Neural progenitor cell (in vitro differentiated cells): ENCODE data around the gene ACSS3. TPM values are rescaled to one million over a fixed set of nuclear protein-coding genes. Genes with fewer than 3 reads are reported as not detected.
"Not testable (repeated sequence)": the region's sequence is repeated elsewhere in the genome, so short reads cannot be mapped to it uniquely, and the experiment has no call there.

Source experiments
- DNase-seq: peaks from one replicate; pipeline ENCODE4 v3.0.0-alpha.2; 2016; ENCODE audit warnings: low spot score
- H2AFZ ChIP-seq: fragments of 200-600 bp; sonication (generic); replicated peaks from 2 replicates; pipeline ENCODE4 v1.6.1; 2016; ENCODE audit warnings: antibody characterized with exemption
- H3F3A ChIP-seq: fragments of 200-600 bp; sonication (generic); 2 replicates; pipeline ENCODE4 v1.6.1; 2016; ENCODE audit warnings: antibody characterized with exemption, low read depth
- H3K27ac ChIP-seq: fragments of 200-600 bp; sonication (generic); 2 replicates; pipeline ENCODE4 v1.5.1; 2016; ENCODE audit warnings: mild to moderate bottlenecking
- H3K27me3 ChIP-seq: fragments of 200-600 bp; sonication (generic); 2 replicates; pipeline ENCODE4 v1.6.1; 2016; ENCODE audit warnings: mild to moderate bottlenecking, moderate library complexity
- H3K36me3 ChIP-seq: fragments of 200-600 bp; sonication (generic); 2 replicates; pipeline ENCODE4 v1.5.1; 2016
- H3K4me1 ChIP-seq: fragments of 200-600 bp; sonication (generic); 2 replicates; pipeline ENCODE4 v1.6.1; 2016; ENCODE audit warnings: mixed run types
- H3K4me2 ChIP-seq: fragments of 200-600 bp; sonication (generic); 2 replicates; pipeline ENCODE4 v1.6.1; 2016
- H3K4me3 ChIP-seq: fragments of 200-600 bp; sonication (generic); 2 replicates; pipeline ENCODE4 v1.5.1; 2016
- H3K79me2 ChIP-seq: fragments of 200-600 bp; sonication (generic); 2 replicates; pipeline ENCODE4 v1.6.1; 2016; ENCODE audit warnings: low read depth
- H3K9ac ChIP-seq: fragments of 200-600 bp; sonication (generic); 2 replicates; pipeline ENCODE4 v1.6.1; 2016
- H3K9me3 ChIP-seq: fragments of 200-600 bp; sonication (generic); 2 replicates; pipeline ENCODE4 v1.5.1; 2016; ENCODE audit warnings: low read depth
- H4K20me1 ChIP-seq: fragments of 200-600 bp; sonication (generic); 2 replicates; pipeline ENCODE4 v1.6.1; 2016; ENCODE audit warnings: low read depth
- H3K27ac Mint-ChIP-seq: 3 replicates; pipeline ENCODE4 v1.8.0; 2021; ENCODE audit warnings: mixed read lengths
- H3K27me3 Mint-ChIP-seq: 2 replicates; pipeline ENCODE4 v1.8.0; 2022; ENCODE audit warnings: low read depth, mild to moderate bottlenecking, inconsistent platforms, moderate library complexity, mixed read lengths; ENCODE audit not compliant: insufficient read depth
- H3K36me3 Mint-ChIP-seq: 3 replicates; pipeline ENCODE4 v1.8.0; 2021; ENCODE audit warnings: mixed read lengths
- H3K4me1 Mint-ChIP-seq: 3 replicates; pipeline ENCODE4 v1.8.0; 2021; ENCODE audit warnings: mixed read lengths
- H3K4me3 Mint-ChIP-seq: 3 replicates; pipeline ENCODE4 v1.8.0; 2021; ENCODE audit warnings: mild to moderate bottlenecking, moderate library complexity, mixed read lengths
- H3K9me3 Mint-ChIP-seq: 3 replicates; pipeline ENCODE4 v1.8.0; 2020; ENCODE audit warnings: mixed read lengths
- EZH2 ChIP-seq: fragments of 200-600 bp; sonication (generic); IDR thresholded peaks from 2 replicates; pipeline ENCODE4 v1.6.1; 2017; ENCODE audit warnings: antibody characterized with exemption, mild to moderate bottlenecking, moderate library complexity
- EZH2phosphoT487 ChIP-seq: fragments of 200-600 bp; sonication (generic); IDR thresholded peaks from 2 replicates; pipeline ENCODE4 v1.6.1; 2017; ENCODE audit warnings: antibody characterized with exemption
- total RNA-seq: library from RNA; depleted of rRNA; stranded (reverse); fragments of >200 nt; gene quantifications from 2 replicates; pipeline ENCODE4 v1.2.3, GENCODE V29; 2015; ENCODE audit warnings: low replicate concordance
- TF ChIP-seq, protein P1 (sequence below): fragments of 200-600 bp; sonication (generic); IDR thresholded peaks from 2 replicates; pipeline ENCODE4 v1.5.1; 2017; ENCODE audit warnings: antibody characterized with exemption, mild to moderate bottlenecking

The ACSS3 gene
- total RNA-seq, 1 donor from 2014 or later, result 26.5 TPM

DNA sequence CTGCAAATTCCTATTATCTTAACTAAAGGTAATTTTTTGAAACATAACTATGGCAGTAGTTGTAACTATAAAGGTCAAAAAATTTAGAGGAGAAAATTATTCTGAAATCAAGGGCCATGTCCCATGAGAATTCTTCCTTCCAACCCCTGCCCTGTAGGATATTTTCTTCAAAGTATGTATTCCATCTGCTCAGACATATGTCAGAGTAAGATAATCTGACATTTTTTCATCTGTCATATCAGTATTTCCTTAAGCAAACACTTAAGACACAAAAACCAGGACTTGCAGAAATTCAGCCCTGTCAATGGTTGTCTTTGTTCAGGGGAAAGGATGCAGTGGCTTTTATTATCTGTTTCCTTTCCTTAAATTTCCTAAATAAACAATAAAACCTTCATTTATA lies 36.3 kb downstream of the ACSS3 start:
- H3K27me3 ChIP-seq, result no peaks in the 10 kb centered on the region
- no peaks in the 10 kb centered on the region for H3K79me2 ChIP-seq
- no peaks in the 10 kb centered on the region for H4K20me1 ChIP-seq
- peaks cover 9% of the 10 kb centered on the region for H3F3A ChIP-seq
- H3K9ac ChIP-seq, result no peak overlapping the region
- peaks cover 5% of the 10 kb centered on the region for H3K4me1 Mint-ChIP-seq
- no peak overlapping the region for H3K27ac Mint-ChIP-seq
- H3K4me3 ChIP-seq, result no peak overlapping the region
- no peak for DNase-seq
- peaks cover 7% of the 10 kb centered on the region for H3K36me3 Mint-ChIP-seq
- H3K27me3 Mint-ChIP-seq, result no peaks in the 10 kb centered on the region
- no peaks in the 10 kb centered on the region for H3K9me3 ChIP-seq
- no peaks in the 10 kb centered on the region for H3K36me3 ChIP-seq
- peaks cover 4% of the 10 kb centered on the region for H3K9me3 Mint-ChIP-seq
- H2AFZ ChIP-seq, result no peak overlapping the region
- H3K27ac ChIP-seq, result no peak overlapping the region
- TF ChIP-seq EZH2phosphoT487 (no peak), EZH2 (no peak)
- TF ChIP-seq, protein P1, sequence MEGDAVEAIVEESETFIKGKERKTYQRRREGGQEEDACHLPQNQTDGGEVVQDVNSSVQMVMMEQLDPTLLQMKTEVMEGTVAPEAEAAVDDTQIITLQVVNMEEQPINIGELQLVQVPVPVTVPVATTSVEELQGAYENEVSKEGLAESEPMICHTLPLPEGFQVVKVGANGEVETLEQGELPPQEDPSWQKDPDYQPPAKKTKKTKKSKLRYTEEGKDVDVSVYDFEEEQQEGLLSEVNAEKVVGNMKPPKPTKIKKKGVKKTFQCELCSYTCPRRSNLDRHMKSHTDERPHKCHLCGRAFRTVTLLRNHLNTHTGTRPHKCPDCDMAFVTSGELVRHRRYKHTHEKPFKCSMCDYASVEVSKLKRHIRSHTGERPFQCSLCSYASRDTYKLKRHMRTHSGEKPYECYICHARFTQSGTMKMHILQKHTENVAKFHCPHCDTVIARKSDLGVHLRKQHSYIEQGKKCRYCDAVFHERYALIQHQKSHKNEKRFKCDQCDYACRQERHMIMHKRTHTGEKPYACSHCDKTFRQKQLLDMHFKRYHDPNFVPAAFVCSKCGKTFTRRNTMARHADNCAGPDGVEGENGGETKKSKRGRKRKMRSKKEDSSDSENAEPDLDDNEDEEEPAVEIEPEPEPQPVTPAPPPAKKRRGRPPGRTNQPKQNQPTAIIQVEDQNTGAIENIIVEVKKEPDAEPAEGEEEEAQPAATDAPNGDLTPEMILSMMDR, result no peak
- H3K4me1 ChIP-seq, result peaks cover 23% of the 10 kb centered on the region
- H3K4me3 Mint-ChIP-seq, result no peak overlapping the region
- no peak overlapping the region for H3K4me2 ChIP-seq

DNA sequence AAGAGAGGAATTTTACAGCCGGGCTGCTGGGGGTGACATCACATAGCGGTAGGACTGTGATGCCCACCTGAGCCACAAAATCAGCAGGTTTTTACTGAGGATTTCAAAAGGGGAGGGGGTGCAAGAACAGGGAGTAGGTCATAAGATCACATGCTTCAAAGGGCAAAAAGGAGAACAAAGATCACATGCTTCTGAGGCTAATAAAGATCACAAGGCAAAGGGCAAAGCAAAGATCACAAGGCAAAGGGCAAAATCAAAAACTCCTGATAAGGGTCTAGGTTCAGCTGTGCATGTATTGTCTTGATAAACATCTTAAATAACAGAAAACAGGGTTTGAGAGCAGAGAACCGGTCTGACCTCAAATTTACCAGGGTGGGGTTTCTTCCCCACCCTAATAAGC lies 41.2 kb downstream of the ACSS3 start:
- DNase-seq, H3K4me3 Mint-ChIP-seq, H3K9me3 Mint-ChIP-seq, H3K27me3 Mint-ChIP-seq, H3K36me3 ChIP-seq, H3K27me3 ChIP-seq, H2AFZ ChIP-seq, H3K4me1 ChIP-seq, H3K79me2 ChIP-seq, H3F3A ChIP-seq, H3K4me1 Mint-ChIP-seq, H3K9ac ChIP-seq, H4K20me1 ChIP-seq, H3K4me2 ChIP-seq, H3K9me3 ChIP-seq, H3K27ac Mint-ChIP-seq, H3K27ac ChIP-seq, H3K36me3 Mint-ChIP-seq, H3K4me3 ChIP-seq: not testable (repeated sequence)

DNA sequence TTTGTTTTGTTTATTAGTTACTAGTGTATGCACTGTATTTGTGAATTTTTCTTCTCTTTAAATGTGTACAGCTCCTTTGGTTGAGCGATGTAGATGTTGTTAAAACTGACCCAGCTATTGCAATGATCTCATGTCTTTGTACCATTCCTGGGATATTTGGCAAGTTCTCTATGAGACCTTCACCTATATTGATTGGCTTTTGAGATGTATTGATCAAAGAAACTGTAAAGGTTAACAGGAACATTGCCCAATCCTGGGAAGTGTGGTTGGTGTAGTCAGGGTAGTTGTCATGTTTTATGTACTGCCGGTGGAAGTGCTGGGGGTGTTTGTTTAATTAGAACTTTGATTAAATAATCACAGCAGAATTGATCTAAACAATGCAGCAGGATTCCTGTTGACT lies 43.1 kb downstream of the ACSS3 start:
- H3F3A ChIP-seq, result no peaks in the 10 kb centered on the region
- H3K4me2 ChIP-seq, result no peak overlapping the region
- no peaks in the 10 kb centered on the region for H3K4me1 ChIP-seq
- H3K4me3 ChIP-seq, result no peak overlapping the region
- no peaks in the 10 kb centered on the region for H3K9me3 ChIP-seq
- Mint-ChIP-seq H3K27ac (no peak overlapping the region), H3K36me3 (peaks cover 7% of the 10 kb centered on the region), H3K4me1 (no peaks in the 10 kb centered on the region), H3K4me3 (no peak overlapping the region), H3K9me3 (peaks cover 4% of the 10 kb centered on the region), H3K27me3 (no peaks in the 10 kb centered on the region)
- DNase-seq, result no peak
- no peak overlapping the region for H3K27ac ChIP-seq
- H4K20me1 ChIP-seq, result no peaks in the 10 kb centered on the region
- no peaks in the 10 kb centered on the region for H3K36me3 ChIP-seq
- no peaks in the 10 kb centered on the region for H3K79me2 ChIP-seq
- H3K27me3 ChIP-seq, result no peaks in the 10 kb centered on the region
- H2AFZ ChIP-seq, result no peak overlapping the region
- no peak overlapping the region for H3K9ac ChIP-seq
- TF ChIP-seq, protein P1, result no peak
- TF ChIP-seq EZH2 (no peak), EZH2phosphoT487 (no peak)

DNA sequence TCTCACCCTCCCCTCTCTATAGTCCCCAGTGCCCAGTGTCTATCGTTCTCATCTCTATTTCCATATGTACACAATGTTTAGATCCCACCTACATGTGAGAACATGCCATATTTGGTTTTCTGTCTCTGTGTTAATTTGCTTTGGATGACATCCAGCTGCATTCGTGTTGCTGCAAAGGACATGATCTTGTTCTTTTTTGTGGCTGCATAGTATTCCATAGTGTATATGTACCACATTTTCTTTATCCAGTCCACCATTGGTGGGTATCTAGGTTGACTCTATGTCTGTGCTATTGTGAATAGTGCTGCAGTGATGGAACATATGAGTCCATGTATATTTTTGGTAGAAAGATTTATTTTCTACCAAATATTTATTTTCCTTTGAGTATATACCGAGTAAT lies 45.7 kb downstream of the ACSS3 start:
- no peak for TF ChIP-seq EZH2
- TF ChIP-seq, protein P1, result no peak
- TF ChIP-seq EZH2phosphoT487, result no peak
- Histone ChIP-seq H3K9ac (no peak overlapping the region), H3K4me3 (no peak overlapping the region), H2AFZ (no peak overlapping the region), H3K4me2 (no peak overlapping the region), H3K9me3 (no peaks in the 10 kb centered on the region), H3K79me2 (no peaks in the 10 kb centered on the region), H3K27me3 (no peaks in the 10 kb centered on the region), H3K4me1 (no peaks in the 10 kb centered on the region), H4K20me1 (no peaks in the 10 kb centered on the region), H3F3A (no peaks in the 10 kb centered on the region), H3K36me3 (no peaks in the 10 kb centered on the region), H3K27ac (no peak overlapping the region)
- Mint-ChIP-seq H3K27ac (no peak overlapping the region), H3K4me3 (no peak overlapping the region), H3K36me3 (peaks cover 4% of the 10 kb centered on the region), H3K9me3 (peaks cover 4% of the 10 kb centered on the region), H3K4me1 (no peaks in the 10 kb centered on the region), H3K27me3 (no peaks in the 10 kb centered on the region)
- no peak for DNase-seq
